Prostate gland (tissue), 2 donors: ENCODE results near the gene NR6A1. TPM values are rescaled to one million over a fixed set of nuclear protein-coding genes. Genes with fewer than 3 reads are reported as not detected.
A peak's percentile ranks its signal among the peaks of the same experiment; 100 is the strongest.

Experiments used
- DNase-seq: peaks from one replicate; pipeline ENCODE4 v3.0.0-alpha.2; 2019; ENCODE audit warnings: low spot score
- H3K27ac ChIP-seq, 2 donors: fragments of 200-600 bp; sonication (generic); 2 replicates each; pipeline ENCODE4 v1.5.1; 2017 to 2019
- H3K27me3 ChIP-seq: fragments of 200-600 bp; sonication (generic); replicated peaks from 2 replicates; pipeline ENCODE4 v1.5.1; 2019; ENCODE audit not compliant: insufficient read depth
- H3K36me3 ChIP-seq, 2 donors: fragments of 200-600 bp; sonication (generic); 1 replicate in 1 of 2; 2 replicates in 1 of 2; pipeline versions ENCODE4 v1.5.1 to v1.8.1; 2017 to 2019
- H3K4me1 ChIP-seq: fragments of 200-600 bp; sonication (generic); replicated peaks from 2 replicates; pipeline ENCODE4 v1.5.1; 2019
- H3K4me3 ChIP-seq, 2 donors: fragments of 200-600 bp; sonication (generic); 2 replicates each; pipeline ENCODE4 v1.5.1; 2017 to 2019
- H3K9me3 ChIP-seq: fragments of 200-600 bp; sonication (generic); 2 replicates; pipeline ENCODE4 v1.5.1; 2017
- CTCF ChIP-seq, 4 experiments: fragments of 200-600 bp in 2 of 4; fragments of 450-650 bp in 2 of 4; sonication (generic) in 2 of 4; IDR thresholded peaks; 1 replicate in 3 of 4; 2 replicates in 1 of 4; pipeline ENCODE4 v1.5.1; 2016 to 2019; ENCODE audit warnings: antibody characterized with exemption in 4 of 4, mild to moderate bottlenecking in 2 of 4, moderate library complexity in 2 of 4
- POLR2A ChIP-seq: fragments of 450-650 bp; IDR thresholded peaks from one replicate; pipeline ENCODE4 v1.6.1; 2016; ENCODE audit warnings: antibody characterized with exemption, mild to moderate bottlenecking
- POLR2AphosphoS5 ChIP-seq: sonication (generic); formaldehyde crosslinking; IDR thresholded peaks from one replicate; pipeline ENCODE4 v1.6.1; 2017; ENCODE audit warnings: antibody characterized with exemption
- WGBS: methylation state at CpG from one replicate; pipeline ENCODE4 v1.1.5; 2018; 5-methylcytosine and 5-hydroxymethylcytosine counted together
- intact Hi-C: fragments of 100-400 bp; cut with DNase I; formaldehyde crosslinking; loops from one replicate; pipeline ENCODE4 v1.14.2; 2022
- microRNA-seq: library from miRNA; unstranded; fragments of <30 nt; microRNA quantifications from one replicate; pipeline ENCODE4, GENCODE V29; 2016
- small RNA-seq, 2 donors: library from RNA; depleted of rRNA; stranded (forward); fragments of <200 nt; gene quantifications; one replicate each; pipeline ENCODE3, GENCODE V24; 2016
- total RNA-seq, 2 donors: library from RNA; depleted of rRNA; stranded (reverse); fragments of >200 nt; gene quantifications; one replicate each; pipeline ENCODE4 v1.1.0, GENCODE V29; 2016

Gene NR6A1
- total RNA-seq, 2 donors from 2014 or later, result 1.3 to 53.7 TPM

- WGBS, result 93% methylated on average over 17 of the region's 17 CpGs
- H3K27me3 ChIP-seq, result no peaks in the 10 kb centered on the region
- no peak for TF ChIP-seq POLR2AphosphoS5
- TF ChIP-seq POLR2A, result no peak
- no peak for TF ChIP-seq CTCF (IDR thresholded peaks at IDR 0.05)
- intact Hi-C loops, result no loop called here
- H3K9me3 ChIP-seq, result no peaks in the 10 kb centered on the region
- DNase-seq, result no peak
- H3K4me3 ChIP-seq, result no peak overlapping the region
- H3K4me1 ChIP-seq, result no peaks in the 10 kb centered on the region
- no peaks in the 10 kb centered on the region for H3K36me3 ChIP-seq
- H3K27ac ChIP-seq, result no peak overlapping the region
Measured at GRCh38 chr9:124467410-124468060, 303.6 kb downstream of the NR6A1 start.

Small RNAs within 50 kb of the gene (microRNA-seq; reads per million reads assigned to microRNA genes)
- gene MIR181A2 (83.5 reads per million, percentile 73 among the genes with 10 or more reads in this experiment), gene MIR181B2 (78.5 reads per million, percentile 71 among the genes with 10 or more reads in this experiment)

Small RNAs within 50 kb of the gene (small RNA-seq; reads per million reads assigned to genes)
- gene MIR181A2, result 66.8 to 142 reads per million in 2 donors
- gene MIR181B2, result 7.3 reads per million in 2 donors
- gene RN7SL302P, result 0 reads per million in 2 donors

Other genes with a start within 250 kb of the NR6A1 start
- gene OLFML2A, start 5.8 kb upstream of the NR6A1 start, total RNA-seq, result 10 to 100 TPM; 16.7 to 18.5 TPM
- gene WDR38, start 82.1 kb upstream of the NR6A1 start, total RNA-seq, result not detected
- gene RPL35, start 90.6 kb upstream of the NR6A1 start, total RNA-seq, result 1,000 to 10,000 TPM; 1,539 to 2,854 TPM
- gene ARPC5L, start 90.8 kb upstream of the NR6A1 start, total RNA-seq, result 10 to 100 TPM; 27.8 to 41.1 TPM
- 10 to 100 TPM; 12.5 to 28.3 TPM for gene GOLGA1, start 169.8 kb upstream of the NR6A1 start, total RNA-seq